DOHH2 (cell line): ENCODE data around the gene SUSD4.

Experiments used
- H3F3A ChIP-seq: fragments of 200-600 bp; sonication (generic), shearing (Covaris generic); 2 replicates; pipeline ENCODE4 v1.6.0; 2016; ENCODE audit warnings: antibody characterized with exemption, mild to moderate bottlenecking; ENCODE audit not compliant: control insufficient read depth, insufficient read depth
- H3K27ac ChIP-seq: fragments of 200-600 bp; sonication (generic); 2 replicates; pipeline ENCODE4 v1.5.1; 2014; ENCODE audit warnings: low read depth, mild to moderate bottlenecking, low read length, moderate library complexity
- H3K27me3 ChIP-seq: fragments of 200-600 bp; sonication (generic); 2 replicates; pipeline ENCODE4 v1.6.1; 2014; ENCODE audit warnings: mild to moderate bottlenecking, low read length, mixed read lengths; ENCODE audit not compliant: control insufficient read depth
- H3K36me3 ChIP-seq: fragments of 200-600 bp; sonication (generic); 2 replicates; pipeline ENCODE4 v1.6.1; 2014; ENCODE audit warnings: mild to moderate bottlenecking, low read length, moderate library complexity, mixed read lengths; ENCODE audit not compliant: control insufficient read depth
- H3K4me1 ChIP-seq: fragments of 200-600 bp; sonication (generic); 2 replicates; pipeline ENCODE4 v1.6.1; 2014; ENCODE audit warnings: mild to moderate bottlenecking, low read length, mixed read lengths; ENCODE audit not compliant: control insufficient read depth
- H3K4me2 ChIP-seq: fragments of 200-600 bp; sonication (generic); 2 replicates; pipeline ENCODE4 v1.6.0; 2014; ENCODE audit warnings: mild to moderate bottlenecking, low read length, moderate library complexity
- H3K4me3 ChIP-seq: fragments of 200-600 bp; sonication (generic); 2 replicates; pipeline ENCODE4 v1.5.1; 2014; ENCODE audit warnings: mild to moderate bottlenecking, low read length, mixed read lengths
- H3K79me2 ChIP-seq: fragments of 200-600 bp; sonication (generic); 2 replicates; pipeline ENCODE4 v1.6.1; 2014; ENCODE audit warnings: mild to moderate bottlenecking, low read length, mixed read lengths; ENCODE audit not compliant: control insufficient read depth
- H3K9me2 ChIP-seq: fragments of 200-600 bp; sonication (generic); replicated peaks from 2 replicates; pipeline ENCODE4 v1.6.1; 2014; ENCODE audit warnings: mild to moderate bottlenecking, low read length, mixed read lengths; ENCODE audit not compliant: control insufficient read depth
- H3K9me3 ChIP-seq: fragments of 200-600 bp; sonication (generic); 2 replicates; pipeline ENCODE4 v1.6.1; 2014; ENCODE audit warnings: antibody characterized with exemption, low read length, mixed read lengths; ENCODE audit not compliant: control insufficient read depth, insufficient read depth
- H4K20me1 ChIP-seq: fragments of 200-600 bp; sonication (generic); 2 replicates; pipeline ENCODE4 v1.6.0; 2014; ENCODE audit warnings: low read depth, mild to moderate bottlenecking, antibody characterized with exemption, low read length, moderate library complexity; ENCODE audit not compliant: control insufficient read depth, insufficient read depth
- EZH2phosphoT487 ChIP-seq: fragments of 200-600 bp; sonication (generic); IDR thresholded peaks from 2 replicates; pipeline ENCODE4 v1.6.1; 2017; ENCODE audit warnings: borderline replicate concordance, mild to moderate bottlenecking, antibody characterized with exemption, low read length, moderate library complexity, mixed read lengths
- TF ChIP-seq, protein P1 (sequence below): fragments of 200-600 bp; sonication (generic); IDR thresholded peaks from one replicate; pipeline ENCODE4 v1.5.1; 2014; ENCODE audit warnings: antibody characterized with exemption, mild to moderate bottlenecking, low read depth, low read length; ENCODE audit not compliant: poor library complexity, severe bottlenecking

The SUSD4 gene

DNA sequence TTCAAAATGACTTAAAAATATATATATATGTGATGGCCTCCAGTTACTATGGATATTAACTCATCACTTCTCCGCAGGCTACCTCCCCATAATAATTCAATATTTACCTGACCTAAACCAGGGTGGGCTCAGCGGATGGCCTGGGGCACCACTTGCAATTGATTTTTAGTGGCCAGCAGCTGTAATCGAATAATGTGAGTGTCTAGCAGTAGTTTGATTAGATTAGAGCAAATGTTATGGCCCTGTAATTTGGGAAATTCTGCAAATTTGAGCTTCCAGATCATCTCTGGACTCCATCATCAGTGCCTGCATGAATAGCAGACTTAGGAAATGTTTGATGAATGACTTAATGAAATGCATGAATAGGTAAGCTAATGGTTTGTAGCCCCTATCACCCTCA lies 14.7 kb downstream of the SUSD4 start:
- Histone ChIP-seq H3K4me2 (no peak overlapping the region), H3K4me3 (no peak overlapping the region), H3K79me2 (no peaks in the 10 kb centered on the region), H4K20me1 (no peaks in the 10 kb centered on the region), H3K9me3 (no peaks in the 10 kb centered on the region), H3K9me2 (no peaks in the 10 kb centered on the region), H3K36me3 (no peaks in the 10 kb centered on the region), H3F3A (no peaks in the 10 kb centered on the region), H3K4me1 (no peaks in the 10 kb centered on the region), H3K27ac (no peak overlapping the region), H3K27me3 (no peaks in the 10 kb centered on the region)
- TF ChIP-seq EZH2phosphoT487: no peak
- TF ChIP-seq, protein P1, sequence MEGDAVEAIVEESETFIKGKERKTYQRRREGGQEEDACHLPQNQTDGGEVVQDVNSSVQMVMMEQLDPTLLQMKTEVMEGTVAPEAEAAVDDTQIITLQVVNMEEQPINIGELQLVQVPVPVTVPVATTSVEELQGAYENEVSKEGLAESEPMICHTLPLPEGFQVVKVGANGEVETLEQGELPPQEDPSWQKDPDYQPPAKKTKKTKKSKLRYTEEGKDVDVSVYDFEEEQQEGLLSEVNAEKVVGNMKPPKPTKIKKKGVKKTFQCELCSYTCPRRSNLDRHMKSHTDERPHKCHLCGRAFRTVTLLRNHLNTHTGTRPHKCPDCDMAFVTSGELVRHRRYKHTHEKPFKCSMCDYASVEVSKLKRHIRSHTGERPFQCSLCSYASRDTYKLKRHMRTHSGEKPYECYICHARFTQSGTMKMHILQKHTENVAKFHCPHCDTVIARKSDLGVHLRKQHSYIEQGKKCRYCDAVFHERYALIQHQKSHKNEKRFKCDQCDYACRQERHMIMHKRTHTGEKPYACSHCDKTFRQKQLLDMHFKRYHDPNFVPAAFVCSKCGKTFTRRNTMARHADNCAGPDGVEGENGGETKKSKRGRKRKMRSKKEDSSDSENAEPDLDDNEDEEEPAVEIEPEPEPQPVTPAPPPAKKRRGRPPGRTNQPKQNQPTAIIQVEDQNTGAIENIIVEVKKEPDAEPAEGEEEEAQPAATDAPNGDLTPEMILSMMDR: no peak

DNA sequence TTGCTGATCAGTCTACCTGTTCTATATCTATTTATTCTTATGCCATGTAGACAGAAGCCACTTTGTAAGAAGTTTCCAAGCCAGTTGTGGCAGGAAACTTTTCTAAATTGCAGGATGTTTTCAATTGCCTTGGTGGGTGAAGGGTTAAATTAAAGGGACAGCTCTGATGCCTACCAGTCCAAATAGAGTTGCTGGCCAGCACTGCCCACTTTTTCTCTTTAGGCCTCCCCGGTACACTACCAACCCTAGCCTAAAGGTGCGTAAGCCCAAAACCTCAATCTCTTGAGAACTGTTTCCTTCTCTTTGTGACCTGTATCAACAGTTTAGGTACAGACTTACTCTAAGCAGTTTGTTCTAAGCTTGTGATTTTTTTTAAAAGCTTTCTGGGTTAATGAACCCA lies 15.5 kb downstream of the SUSD4 start:
- H3K79me2 ChIP-seq: no peaks in the 10 kb centered on the region
- H3K9me2 ChIP-seq: no peaks in the 10 kb centered on the region
- no peak for TF ChIP-seq EZH2phosphoT487
- no peaks in the 10 kb centered on the region for H3F3A ChIP-seq
- no peak overlapping the region for H3K4me3 ChIP-seq
- H3K4me1 ChIP-seq: no peaks in the 10 kb centered on the region
- H3K27me3 ChIP-seq: no peaks in the 10 kb centered on the region
- no peak overlapping the region for H3K27ac ChIP-seq
- no peaks in the 10 kb centered on the region for H3K36me3 ChIP-seq
- no peaks in the 10 kb centered on the region for H4K20me1 ChIP-seq
- H3K4me2 ChIP-seq: no peak overlapping the region
- no peaks in the 10 kb centered on the region for H3K9me3 ChIP-seq

GRCh38 chr1:223347583-223347982 lies 16.4 kb downstream of the SUSD4 start:
- Histone ChIP-seq H4K20me1 (no peaks in the 10 kb centered on the region), H3K4me2 (no peak overlapping the region), H3K4me3 (no peak overlapping the region), H3K27me3 (no peaks in the 10 kb centered on the region), H3K27ac (no peak overlapping the region), H3K79me2 (no peaks in the 10 kb centered on the region), H3K9me3 (no peaks in the 10 kb centered on the region), H3K36me3 (no peaks in the 10 kb centered on the region), H3F3A (no peaks in the 10 kb centered on the region), H3K4me1 (no peaks in the 10 kb centered on the region), H3K9me2 (no peaks in the 10 kb centered on the region)
- no peak for TF ChIP-seq EZH2phosphoT487
- TF ChIP-seq, protein P1: no peak

DNA sequence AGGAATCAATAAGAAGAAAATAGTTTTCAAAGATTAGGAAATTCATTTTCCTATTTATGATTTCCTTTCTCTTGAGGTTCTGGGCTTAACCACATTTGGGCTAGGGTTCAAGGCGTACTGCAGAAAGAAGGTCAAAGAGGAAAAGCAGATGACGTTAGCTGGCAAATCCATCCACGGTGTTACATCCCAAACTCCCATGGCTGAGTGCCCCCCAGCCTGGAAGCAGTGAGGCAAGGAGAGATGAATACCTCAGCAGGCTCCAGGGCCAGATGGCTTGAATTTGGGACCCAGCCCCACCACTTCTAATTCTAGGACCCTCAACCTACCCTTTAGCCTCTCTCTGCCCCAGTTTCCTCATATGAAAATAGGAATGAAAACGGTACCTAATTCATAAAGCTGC lies 17.7 kb downstream of the SUSD4 start:
- Histone ChIP-seq H3K36me3 (no peaks in the 10 kb centered on the region), H3K79me2 (no peaks in the 10 kb centered on the region), H3F3A (no peaks in the 10 kb centered on the region), H3K9me2 (no peaks in the 10 kb centered on the region), H3K27ac (no peak overlapping the region), H3K4me2 (no peak overlapping the region), H3K4me1 (no peaks in the 10 kb centered on the region), H3K4me3 (no peak overlapping the region), H3K27me3 (no peaks in the 10 kb centered on the region), H4K20me1 (no peaks in the 10 kb centered on the region), H3K9me3 (no peaks in the 10 kb centered on the region)
- TF ChIP-seq, protein P1: no peak
- TF ChIP-seq EZH2phosphoT487: no peak
